Measurements from ENCODE around the gene NHSL1.
A peak's percentile ranks its signal among the peaks of the same experiment; 100 is the strongest.

The NHSL1 gene

GRCh38 chr6:138468320-138469015 is 30.8 kb downstream of the NHSL1 start:
- H3K27ac ChIP-seq, result peak overlapping the region; percentile 80
- DNase-seq (ENCODE audit: low read depth, low spot score), result peak; percentile 70

- peak overlapping the region; percentile 80 for H3K27ac ChIP-seq
- DNase-seq (ENCODE audit: low read depth, low spot score), result no peak
Observed at GRCh38 chr6:138467901-138468300, 31.4 kb downstream of the NHSL1 start.

DNA sequence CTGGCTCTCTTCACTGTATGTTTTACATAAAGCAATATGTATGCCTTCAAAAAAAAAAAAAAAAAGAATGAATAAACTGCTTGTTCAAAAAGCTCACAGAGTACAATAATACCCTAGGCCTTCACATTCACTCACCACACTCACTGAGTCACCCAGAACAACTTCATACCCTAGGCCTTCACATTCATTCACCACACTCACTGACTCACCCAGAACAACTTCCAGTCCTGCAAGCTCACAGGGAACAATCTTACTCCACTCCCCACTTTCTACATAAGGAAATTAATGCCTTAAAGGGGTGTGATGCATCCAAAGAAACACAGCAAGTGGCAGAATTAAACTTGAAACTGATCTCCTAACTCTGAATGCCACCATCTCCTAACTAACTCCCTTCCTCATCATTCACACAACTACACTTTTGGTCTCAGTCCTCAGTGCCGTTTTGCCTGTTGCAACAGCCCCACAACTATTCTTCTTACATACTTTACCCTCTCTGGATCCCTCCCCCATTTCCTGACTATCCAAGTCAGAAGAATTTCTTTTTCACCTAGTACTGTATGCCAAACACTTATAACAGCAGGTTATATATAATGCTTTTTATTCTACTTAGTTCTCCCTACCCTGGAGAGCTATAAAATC is 34.2 kb downstream of the NHSL1 start:
- peak overlapping the region; percentile 80 for H3K27ac ChIP-seq
- peak; percentile 99 for DNase-seq (ENCODE audit: low read depth, low spot score)

- no peak for DNase-seq (ENCODE audit: low read depth, low spot score)
- H3K27ac ChIP-seq, result peak overlapping the region; percentile 80
Observed at GRCh38 chr6:138464085-138464484, 35.2 kb downstream of the NHSL1 start.

- H3K27ac ChIP-seq, result no peak overlapping the region
Observed at GRCh38 chr6:138461647-138462046, 37.6 kb downstream of the NHSL1 start.

DNA sequence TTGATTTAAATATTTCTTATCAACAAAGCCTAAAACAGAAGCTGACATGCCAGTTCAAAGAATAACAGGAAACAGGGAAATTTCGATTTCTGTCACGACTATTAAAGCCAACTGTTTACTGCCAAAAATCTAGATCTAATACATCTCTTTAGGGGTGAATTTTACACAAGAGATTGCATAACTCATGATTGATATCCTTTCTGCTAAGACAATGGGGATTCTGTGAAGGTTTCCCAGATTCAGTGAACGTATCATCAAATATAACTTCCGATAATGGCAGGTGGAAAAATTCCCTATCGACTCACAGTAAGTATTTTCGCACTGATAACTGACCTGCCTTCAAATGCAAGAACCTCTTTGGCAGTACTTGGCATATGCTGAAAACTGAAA is 42.9 kb downstream of the NHSL1 start:
- peak overlapping the region; percentile 85 for H3K27ac ChIP-seq
- no peak for DNase-seq (ENCODE audit: low read depth, low spot score)

More at GRCh38 chr6:138461647-138462046, 37.6 kb downstream of the NHSL1 start:
- DNase-seq (ENCODE audit: low read depth, low spot score), result no peak

DNA sequence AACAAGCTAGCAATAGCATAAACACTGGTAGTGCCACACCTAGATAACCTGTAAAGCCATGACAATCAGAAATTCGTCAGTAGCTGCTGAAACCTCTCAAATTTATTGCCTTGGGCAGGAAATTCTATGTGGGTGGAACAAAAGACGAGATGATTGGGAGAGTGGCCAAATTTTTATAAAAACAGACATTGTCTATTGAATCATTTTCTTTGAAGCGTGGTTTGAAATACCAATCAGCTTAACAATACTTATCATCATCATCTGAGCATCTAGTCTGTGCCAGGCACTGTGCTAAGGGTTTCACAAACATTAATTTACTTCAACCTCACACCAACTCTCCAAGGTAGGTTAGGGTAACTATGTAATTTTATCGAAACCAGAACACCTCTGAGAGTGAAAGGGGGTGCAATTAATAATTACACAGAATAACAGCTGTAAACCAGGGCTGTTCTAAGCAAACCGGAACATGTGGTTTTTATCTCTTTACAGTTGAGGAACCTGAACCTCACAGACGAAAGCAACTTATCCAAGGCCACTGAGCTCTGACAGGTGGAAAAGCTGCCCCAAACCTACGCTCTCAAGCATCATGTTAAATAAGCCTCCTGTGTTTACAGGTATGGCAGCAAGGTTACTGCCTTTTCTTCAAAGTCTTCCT is 43.4 kb downstream of the NHSL1 start:
- peak overlapping the region; percentile 85 for H3K27ac ChIP-seq
- DNase-seq (ENCODE audit: low read depth, low spot score), result peak; percentile 80

- H3K27ac ChIP-seq, result peak overlapping the region; percentile 85
- DNase-seq (ENCODE audit: low read depth, low spot score), result peak; percentile 50
Observed at GRCh38 chr6:138454981-138455706, 44.1 kb downstream of the NHSL1 start.

- no peak overlapping the region for H3K27ac ChIP-seq
- DNase-seq (ENCODE audit: low read depth, low spot score), result no peak
Observed at GRCh38 chr6:138451043-138451442, 48.3 kb downstream of the NHSL1 start.

GRCh38 chr6:138450445-138450844 is 48.8 kb downstream of the NHSL1 start:
- H3K27ac ChIP-seq, result no peak overlapping the region
- no peak for DNase-seq (ENCODE audit: low read depth, low spot score)

DNA sequence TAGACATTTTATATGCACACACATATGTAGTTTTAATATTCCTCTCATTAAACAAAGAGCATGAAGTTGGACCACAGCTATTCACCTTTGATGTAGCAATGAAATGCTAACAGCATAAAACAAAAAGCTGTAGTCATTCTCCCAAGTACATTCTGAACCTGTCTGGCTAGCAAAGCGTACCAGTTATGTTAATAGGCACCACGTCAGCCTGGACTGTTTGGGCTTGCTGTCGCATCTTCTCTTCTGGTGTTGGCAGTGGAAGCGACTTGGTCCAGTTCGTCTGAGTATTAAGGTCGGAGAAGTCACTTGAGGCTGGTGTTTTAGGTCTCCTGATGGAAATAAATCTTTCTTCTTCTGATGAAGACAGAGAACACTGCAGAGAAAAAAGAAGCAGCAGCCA is 52.5 kb downstream of the NHSL1 start:
- DNase-seq (ENCODE audit: low read depth, low spot score), result no peak
- no peak overlapping the region for H3K27ac ChIP-seq

GRCh38 chr6:138443979-138444378 is 55.3 kb downstream of the NHSL1 start:
- no peak for DNase-seq (ENCODE audit: low read depth, low spot score)
- H3K27ac ChIP-seq, result no peak overlapping the region

GRCh38 chr6:138442663-138443062 is 56.6 kb downstream of the NHSL1 start:
- H3K27ac ChIP-seq, result no peak overlapping the region
- no peak for DNase-seq (ENCODE audit: low read depth, low spot score)

DNA sequence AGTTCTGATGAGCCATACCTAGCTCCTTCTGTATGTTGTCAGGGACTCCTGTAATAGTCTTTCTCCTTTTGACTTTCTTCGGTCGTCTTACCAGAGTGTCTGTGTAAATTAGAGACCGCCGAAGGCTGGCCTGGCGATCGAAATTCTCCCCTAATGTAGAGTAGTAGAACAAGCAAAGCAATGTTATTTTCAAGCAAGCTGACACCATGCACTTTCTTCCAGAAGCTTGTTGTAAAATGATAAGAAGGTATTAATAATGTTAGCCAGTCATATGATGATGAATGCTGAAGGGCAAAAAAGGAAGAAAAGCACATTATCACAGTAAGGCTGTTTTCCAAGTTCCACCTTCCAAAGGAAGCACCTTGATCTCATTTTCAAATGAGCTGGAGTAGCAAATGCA is 57.3 kb downstream of the NHSL1 start:
- no peak for DNase-seq (ENCODE audit: low read depth, low spot score)
- no peak overlapping the region for H3K27ac ChIP-seq

DNA sequence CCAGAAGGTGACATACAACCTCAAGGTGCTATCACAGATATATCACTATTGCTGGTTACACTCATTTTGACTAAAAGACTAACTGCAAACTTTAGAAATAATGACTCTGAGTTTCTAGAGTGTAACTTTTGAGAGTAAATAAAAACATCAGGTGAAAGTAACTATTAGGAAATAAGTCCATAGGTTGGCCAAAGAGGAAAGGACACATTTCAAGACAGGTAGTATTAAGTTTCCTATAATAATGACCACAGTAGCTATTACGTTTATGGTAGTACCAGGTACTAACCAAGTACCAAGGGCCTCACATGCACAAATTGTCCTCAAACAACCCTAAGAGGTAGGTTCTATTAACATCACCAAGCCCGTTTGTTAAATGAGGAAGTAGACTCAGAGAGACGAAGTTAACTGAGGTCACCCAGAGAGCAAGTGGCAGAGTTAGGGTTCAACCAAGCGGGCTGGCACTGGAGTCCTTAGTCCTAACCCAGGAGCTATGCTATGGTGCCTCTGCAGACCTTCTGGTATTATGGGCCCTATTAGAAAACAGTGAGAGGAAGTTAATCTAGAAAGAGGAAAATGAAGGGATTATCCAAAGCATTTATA is 58.4 kb downstream of the NHSL1 start:
- no peak overlapping the region for H3K27ac ChIP-seq
- no peak for DNase-seq (ENCODE audit: low read depth, low spot score)

DNA sequence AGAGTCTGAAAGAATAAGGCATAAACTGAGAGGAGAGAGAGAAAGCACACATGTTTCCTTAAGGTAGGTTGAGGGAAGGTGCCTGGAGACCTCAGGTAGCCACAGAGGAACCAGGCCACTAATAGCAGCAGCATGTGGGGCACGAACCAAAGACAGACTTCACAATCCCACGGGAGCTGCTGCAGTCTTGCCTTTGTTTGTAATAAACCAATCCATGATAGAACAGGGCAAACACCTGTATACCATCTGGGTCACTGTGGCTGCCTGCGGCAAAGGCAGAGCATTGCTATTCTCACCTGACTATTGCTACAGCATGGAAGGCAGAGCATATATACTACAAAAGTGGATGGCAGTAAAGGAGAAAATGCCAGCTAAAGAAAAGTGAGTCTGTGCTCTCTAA is 59.0 kb downstream of the NHSL1 start:
- DNase-seq (ENCODE audit: low read depth, low spot score), result no peak
- H3K27ac ChIP-seq, result no peak overlapping the region

DNA sequence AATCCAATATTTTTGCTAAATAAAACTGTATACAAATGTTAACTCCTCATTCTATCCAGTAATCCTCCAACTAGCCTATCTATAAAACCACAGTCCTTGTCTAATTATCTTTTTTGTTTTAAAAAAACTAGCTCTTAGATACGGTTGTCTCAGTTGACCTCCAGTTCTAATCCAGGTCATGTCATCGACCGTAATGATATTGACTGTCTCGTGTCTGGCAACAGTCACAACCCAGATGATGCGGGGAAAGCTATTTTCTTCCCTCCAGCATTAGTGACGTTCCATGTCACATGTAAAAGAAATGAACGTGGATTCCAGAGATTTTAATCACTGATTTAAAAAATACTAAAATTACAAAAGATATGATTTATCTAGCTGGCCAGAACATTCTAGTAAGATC is 59.7 kb downstream of the NHSL1 start:
- no peak overlapping the region for H3K27ac ChIP-seq
- DNase-seq (ENCODE audit: low read depth, low spot score), result no peak

- H3K27ac ChIP-seq, result no peak overlapping the region
Observed at GRCh38 chr6:138434925-138435324, 64.4 kb downstream of the NHSL1 start.

DNA sequence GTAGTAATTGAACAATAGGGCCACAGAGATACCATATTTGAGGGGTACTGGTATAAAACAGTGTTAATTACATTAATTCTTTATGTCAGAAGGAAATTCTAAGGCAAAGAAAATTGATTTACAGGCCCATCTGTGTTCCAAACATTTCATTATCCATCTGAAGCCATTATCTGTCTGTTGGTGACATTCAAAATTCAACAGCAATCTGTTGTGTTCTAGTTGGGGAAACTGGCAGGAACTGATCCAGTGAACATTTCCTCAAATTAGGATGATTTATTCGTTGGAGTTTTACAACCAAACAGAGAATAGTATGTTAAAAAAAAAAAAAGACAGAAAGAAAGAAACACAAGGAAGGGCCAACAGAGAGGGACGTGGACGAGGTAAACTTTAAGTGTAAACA is 65.2 kb downstream of the NHSL1 start:
- no peak overlapping the region for H3K27ac ChIP-seq

More at GRCh38 chr6:138434925-138435324, 64.4 kb downstream of the NHSL1 start:
- no peak for DNase-seq (ENCODE audit: low read depth, low spot score)

DNA sequence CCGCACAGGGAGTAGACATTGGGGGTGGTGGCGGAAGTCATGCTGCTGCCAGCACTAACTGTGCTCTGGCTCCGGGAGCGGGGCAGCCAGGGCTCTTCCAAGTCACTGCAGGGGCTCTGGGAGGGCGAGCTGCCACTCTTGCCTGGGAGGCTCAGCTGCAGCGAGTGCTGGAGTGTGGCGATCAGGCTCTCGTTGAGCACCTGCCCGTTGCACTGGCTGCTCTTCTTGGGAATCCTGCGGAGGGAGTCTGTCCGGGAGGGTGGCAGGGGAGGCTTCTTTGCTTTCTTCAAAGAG is 67.3 kb downstream of the NHSL1 start:
- no peak for DNase-seq (ENCODE audit: low read depth, low spot score)
- no peak overlapping the region for H3K27ac ChIP-seq

More for the DNA sequence above, 65.2 kb downstream of the NHSL1 start:
- DNase-seq (ENCODE audit: low read depth, low spot score), result no peak
